ENCODE measurements around the gene UBE2G2.

GRCh38 chr21:44815852-44816628, 14.4 kb upstream of the UBE2G2 start:
- TF ChIP-seq POLR2A (IDR thresholded peaks at IDR 0.05; ENCODE audit: low read depth, low read length) (no peak), POLR2AphosphoS5 (IDR thresholded peaks at IDR 0.05; ENCODE audit: insufficient read depth, low read depth, low read length) (no peak), MAX (IDR thresholded peaks at IDR 0.05; ENCODE audit: insufficient read depth, insufficient read length) (no peak), FOS (IDR thresholded peaks at IDR 0.05; ENCODE audit: borderline replicate concordance, insufficient read depth, low read length) (no peak), JUN (IDR thresholded peaks at IDR 0.05; ENCODE audit: borderline replicate concordance, insufficient read depth, insufficient read length, low read depth) (no peak), EZH2 (IDR thresholded peaks at IDR 0.05; ENCODE audit: borderline replicate concordance, low read depth, low read length, severe bottlenecking) (no peak), MYC (IDR thresholded peaks at IDR 0.05; ENCODE audit: low read depth, low read length) (no peak)
- TF ChIP-seq, protein P1, sequence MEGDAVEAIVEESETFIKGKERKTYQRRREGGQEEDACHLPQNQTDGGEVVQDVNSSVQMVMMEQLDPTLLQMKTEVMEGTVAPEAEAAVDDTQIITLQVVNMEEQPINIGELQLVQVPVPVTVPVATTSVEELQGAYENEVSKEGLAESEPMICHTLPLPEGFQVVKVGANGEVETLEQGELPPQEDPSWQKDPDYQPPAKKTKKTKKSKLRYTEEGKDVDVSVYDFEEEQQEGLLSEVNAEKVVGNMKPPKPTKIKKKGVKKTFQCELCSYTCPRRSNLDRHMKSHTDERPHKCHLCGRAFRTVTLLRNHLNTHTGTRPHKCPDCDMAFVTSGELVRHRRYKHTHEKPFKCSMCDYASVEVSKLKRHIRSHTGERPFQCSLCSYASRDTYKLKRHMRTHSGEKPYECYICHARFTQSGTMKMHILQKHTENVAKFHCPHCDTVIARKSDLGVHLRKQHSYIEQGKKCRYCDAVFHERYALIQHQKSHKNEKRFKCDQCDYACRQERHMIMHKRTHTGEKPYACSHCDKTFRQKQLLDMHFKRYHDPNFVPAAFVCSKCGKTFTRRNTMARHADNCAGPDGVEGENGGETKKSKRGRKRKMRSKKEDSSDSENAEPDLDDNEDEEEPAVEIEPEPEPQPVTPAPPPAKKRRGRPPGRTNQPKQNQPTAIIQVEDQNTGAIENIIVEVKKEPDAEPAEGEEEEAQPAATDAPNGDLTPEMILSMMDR (IDR thresholded peaks at IDR 0.05; ENCODE audit: extremely low read depth in 1 of 2, insufficient read depth in 1 of 2, low read depth in 1 of 2, low read length in 2 of 2): no peak
